ENCODE data around the gene FDCSP. TPM values are rescaled to one million over a fixed set of nuclear protein-coding genes. Genes with fewer than 3 reads are reported as not detected.

FDCSP gene
- total RNA-seq, 1 donor from 2014 or later = not detected

DNA sequence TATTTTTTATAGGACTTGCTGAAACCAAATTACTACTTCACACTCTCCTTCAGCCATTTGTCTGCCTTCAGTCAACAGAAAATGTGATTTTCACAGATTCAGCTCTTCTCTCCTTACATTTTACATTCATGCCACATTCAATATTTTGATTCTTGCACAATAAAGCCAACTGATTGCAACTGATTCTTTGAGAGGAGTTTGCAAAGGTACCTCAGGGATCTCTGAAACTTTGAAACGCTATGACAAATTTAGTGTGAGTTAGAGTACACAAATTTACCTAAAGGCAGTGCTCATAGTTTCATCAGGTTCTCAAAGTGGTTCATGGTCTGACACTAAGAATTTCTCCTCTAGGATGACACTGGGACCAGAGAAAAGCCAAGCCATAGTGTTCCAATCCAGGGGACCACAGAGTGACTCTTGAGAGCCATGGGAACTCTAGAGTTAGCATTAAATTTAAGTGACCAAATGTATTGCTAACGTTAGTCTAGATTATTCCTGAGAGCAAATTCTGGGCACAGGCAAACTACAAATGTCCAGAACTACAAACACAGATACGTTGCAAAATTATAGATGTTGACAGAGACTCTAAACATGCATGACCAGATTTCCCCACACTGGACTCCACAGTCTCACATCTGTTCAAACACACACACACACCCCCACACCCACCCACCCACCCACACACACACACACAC lies 25.5 kb downstream of the FDCSP start:
- no peak for TF ChIP-seq CTCF (IDR thresholded peaks at IDR 0.05; ENCODE audit: insufficient read depth, low read length, severe bottlenecking)
- DNase-seq (ENCODE audit: low read depth) (no peak), FAIRE-seq (no peak)
- no peak overlapping the region for H3K4me3 ChIP-seq (ENCODE audit: low read depth, low read length)
- no peaks in the 10 kb centered on the region for H3K36me3 ChIP-seq (ENCODE audit: control insufficient read depth, insufficient read depth, low read length)
- H3K27me3 ChIP-seq (ENCODE audit: control insufficient read depth, insufficient read depth, low read length) = no peaks in the 10 kb centered on the region

DNA sequence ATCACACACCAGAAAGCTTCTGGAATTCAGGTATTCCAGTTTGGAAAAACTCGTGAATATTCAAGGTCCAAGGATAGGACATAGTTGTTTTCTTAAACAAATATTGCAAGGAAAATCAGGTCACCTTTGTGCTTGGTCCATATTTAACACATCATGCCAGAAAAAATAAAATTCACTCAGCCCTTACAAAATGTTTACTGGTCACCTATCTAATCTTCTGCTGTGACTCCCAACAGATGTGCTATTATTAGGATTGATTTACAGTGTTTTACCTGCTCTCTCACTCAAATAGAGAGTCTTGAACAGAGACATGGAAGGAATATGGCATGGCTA lies 26.0 kb downstream of the FDCSP start:
- Histone ChIP-seq H3K36me3 (ENCODE audit: control insufficient read depth, insufficient read depth, low read length) (no peaks in the 10 kb centered on the region), H3K4me3 (ENCODE audit: low read depth, low read length) (no peak overlapping the region), H3K27me3 (ENCODE audit: control insufficient read depth, insufficient read depth, low read length) (no peaks in the 10 kb centered on the region)
- no peak for TF ChIP-seq CTCF (IDR thresholded peaks at IDR 0.05; ENCODE audit: insufficient read depth, low read length, severe bottlenecking)
- no peak for DNase-seq (ENCODE audit: low read depth)
- no peak for FAIRE-seq

DNA sequence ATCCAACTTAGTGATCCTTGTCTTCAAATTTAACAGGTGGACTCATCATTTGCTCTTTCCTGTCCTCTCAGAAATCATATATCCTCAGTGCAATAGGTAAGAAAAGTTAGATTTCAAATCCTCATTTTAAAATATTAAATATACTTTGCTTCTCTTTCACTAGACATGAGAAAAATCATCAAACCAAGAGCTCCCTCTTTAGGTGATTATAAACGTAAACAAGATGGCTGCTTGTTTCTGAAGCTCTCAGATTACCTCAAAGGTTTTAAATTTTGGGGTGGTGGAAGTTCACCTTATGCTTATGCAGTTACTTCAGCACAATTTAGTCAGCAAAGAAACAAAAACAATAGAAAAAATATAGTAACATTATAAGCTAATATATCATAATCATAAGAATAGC lies 43.8 kb downstream of the FDCSP start:
- FAIRE-seq = no peak
- TF ChIP-seq CTCF (IDR thresholded peaks at IDR 0.05; ENCODE audit: insufficient read depth, low read length, severe bottlenecking) = peak; percentile 8
- H3K36me3 ChIP-seq (ENCODE audit: control insufficient read depth, insufficient read depth, low read length) = no peaks in the 10 kb centered on the region
- H3K4me3 ChIP-seq (ENCODE audit: low read depth, low read length) = no peak overlapping the region
- peak; percentile 29 for DNase-seq (ENCODE audit: low read depth)
- H3K27me3 ChIP-seq (ENCODE audit: control insufficient read depth, insufficient read depth, low read length) = no peaks in the 10 kb centered on the region

DNA sequence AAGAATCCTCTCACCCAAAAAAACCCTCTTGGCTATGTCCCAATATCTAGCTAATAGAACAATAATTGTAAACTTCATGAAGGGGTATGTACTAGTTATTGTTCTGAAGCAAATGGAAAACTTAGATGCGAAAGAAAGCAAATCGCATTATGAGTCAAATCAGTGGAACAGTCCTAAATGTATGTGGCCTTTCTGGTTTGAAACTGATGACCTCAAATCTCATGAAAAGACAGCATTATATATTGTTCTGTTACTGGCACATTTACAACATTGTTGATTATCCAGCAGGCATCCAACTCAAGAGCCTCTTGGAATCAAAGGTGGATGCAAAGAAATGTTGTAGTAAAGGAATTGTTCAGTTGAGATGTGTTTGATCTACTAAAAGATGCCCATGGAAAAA lies 51.2 kb downstream of the FDCSP start:
- no peaks in the 10 kb centered on the region for H3K27me3 ChIP-seq (ENCODE audit: control insufficient read depth, insufficient read depth, low read length)
- FAIRE-seq (no peak), DNase-seq (ENCODE audit: low read depth) (no peak)
- TF ChIP-seq CTCF (IDR thresholded peaks at IDR 0.05; ENCODE audit: insufficient read depth, low read length, severe bottlenecking) = no peak
- H3K4me3 ChIP-seq (ENCODE audit: low read depth, low read length) = no peak overlapping the region
- no peaks in the 10 kb centered on the region for H3K36me3 ChIP-seq (ENCODE audit: control insufficient read depth, insufficient read depth, low read length)

GRCh38 chr4:70280567-70280966 lies 54.6 kb downstream of the FDCSP start:
- TF ChIP-seq CTCF (IDR thresholded peaks at IDR 0.05; ENCODE audit: insufficient read depth, low read length, severe bottlenecking) = no peak
- DNase-seq (ENCODE audit: low read depth) (no peak), FAIRE-seq (no peak)
- Histone ChIP-seq H3K36me3 (ENCODE audit: control insufficient read depth, insufficient read depth, low read length) (no peaks in the 10 kb centered on the region), H3K27me3 (ENCODE audit: control insufficient read depth, insufficient read depth, low read length) (no peaks in the 10 kb centered on the region), H3K4me3 (ENCODE audit: low read depth, low read length) (no peak overlapping the region)

Other genes with a start within 250 kb of the FDCSP start
- gene STATH, start 230.2 kb upstream of the FDCSP start, total RNA-seq = not detected in 2 replicates
- not detected in 2 replicates for gene HTN3, start 197.7 kb upstream of the FDCSP start, total RNA-seq
- gene HTN1, start 175.7 kb upstream of the FDCSP start, total RNA-seq = not detected in 2 replicates
- not detected in 2 replicates for gene PRR27, start 71.9 kb upstream of the FDCSP start, total RNA-seq
- not detected in 2 replicates for gene ODAM, start 30.4 kb upstream of the FDCSP start, total RNA-seq
- not detected in 2 replicates for gene CSN3, start 16.5 kb downstream of the FDCSP start, total RNA-seq
- gene CABS1, start 108.9 kb downstream of the FDCSP start, total RNA-seq = not detected in 2 replicates
- not detected in 2 replicates for gene SMR3A, start 134.6 kb downstream of the FDCSP start, total RNA-seq
- gene SMR3B, start 157.0 kb downstream of the FDCSP start, total RNA-seq = not detected in 2 replicates
- not detected in 2 replicates for gene OPRPN, start 171.8 kb downstream of the FDCSP start, total RNA-seq
- gene MUC7, start 246.1 kb downstream of the FDCSP start, total RNA-seq = not detected in 2 replicates

Data from bronchial epithelial cell (primary cell).